ENCODE measurements around the gene PHYKPL. TPM values are rescaled to one million over a fixed set of nuclear protein-coding genes. Genes with fewer than 3 reads are reported as not detected.

PHYKPL gene
- polyA plus RNA-seq, 1 donor from 2014 or later, result 16.9 TPM

GRCh38 chr5:178202541-178202940 lies 30.1 kb downstream of the PHYKPL start:
- H3K4me3 ChIP-seq (ENCODE audit: low read length), result no peak overlapping the region
- no peaks in the 10 kb centered on the region for H3F3A ChIP-seq (ENCODE audit: insufficient read depth, low read length, poor library complexity, severe bottlenecking)
- H3K36me3 ChIP-seq (ENCODE audit: insufficient read depth, low read length), result no peaks in the 10 kb centered on the region
- TF ChIP-seq EP300 (conservative IDR thresholded peaks at IDR 0.05; ENCODE audit: poor library complexity, severe bottlenecking), result no peak
- no peak for TF ChIP-seq RAD21 (conservative IDR thresholded peaks at IDR 0.05)
- no peak for TF ChIP-seq SMC3 (conservative IDR thresholded peaks at IDR 0.05; ENCODE audit: poor library complexity)
- no peak for TF ChIP-seq MXI1 (conservative IDR thresholded peaks at IDR 0.05; ENCODE audit: poor library complexity, severe bottlenecking)
- no peaks in the 10 kb centered on the region for H3K9me2 ChIP-seq (ENCODE audit: insufficient read depth, low read length)
- H3K9me3 ChIP-seq (ENCODE audit: low read length), result no peaks in the 10 kb centered on the region
- peaks cover 24% of the 10 kb centered on the region for H3K79me2 ChIP-seq (replicated peaks; ENCODE audit: insufficient read depth, low read length)
- no peaks in the 10 kb centered on the region for H3K27me3 ChIP-seq (ENCODE audit: insufficient read depth, low read depth, low read length)
- no peak overlapping the region for H3K9ac ChIP-seq (ENCODE audit: low read length)
- H4K20me1 ChIP-seq (ENCODE audit: insufficient read depth), result peaks cover 18% of the 10 kb centered on the region
- no peak overlapping the region for H3K4me2 ChIP-seq (ENCODE audit: low read length)
- no peak overlapping the region for H2AFZ ChIP-seq (ENCODE audit: low read depth, low read length)
- H3K27ac ChIP-seq (ENCODE audit: low read length), result no peak overlapping the region

- Histone ChIP-seq H2AFZ (ENCODE audit: low read depth, low read length) (no peak overlapping the region), H3K79me2 (replicated peaks; ENCODE audit: insufficient read depth, low read length) (peaks cover 17% of the 10 kb centered on the region), H3F3A (ENCODE audit: insufficient read depth, low read length, poor library complexity, severe bottlenecking) (no peaks in the 10 kb centered on the region), H3K36me3 (ENCODE audit: insufficient read depth, low read length) (no peaks in the 10 kb centered on the region), H3K9me3 (ENCODE audit: low read length) (no peaks in the 10 kb centered on the region), H3K9me2 (ENCODE audit: insufficient read depth, low read length) (no peaks in the 10 kb centered on the region), H3K4me3 (ENCODE audit: low read length) (no peak overlapping the region), H3K27me3 (ENCODE audit: insufficient read depth, low read depth, low read length) (no peaks in the 10 kb centered on the region), H3K9ac (ENCODE audit: low read length) (no peak overlapping the region), H4K20me1 (ENCODE audit: insufficient read depth) (peaks cover 15% of the 10 kb centered on the region), H3K4me2 (ENCODE audit: low read length) (no peak overlapping the region), H3K27ac (ENCODE audit: low read length) (no peak overlapping the region)
- TF ChIP-seq EP300 (conservative IDR thresholded peaks at IDR 0.05; ENCODE audit: poor library complexity, severe bottlenecking), result no peak
- no peak for TF ChIP-seq REST (IDR thresholded peaks at IDR 0.05; ENCODE audit: borderline replicate concordance)
Observed at GRCh38 chr5:178201927-178202235, 30.7 kb downstream of the PHYKPL start.

GRCh38 chr5:178201221-178201926 lies 31.2 kb downstream of the PHYKPL start:
- Histone ChIP-seq H3K9ac (ENCODE audit: low read length) (no peak overlapping the region), H3K4me2 (ENCODE audit: low read length) (no peak overlapping the region), H3K9me2 (ENCODE audit: insufficient read depth, low read length) (no peaks in the 10 kb centered on the region), H3K36me3 (ENCODE audit: insufficient read depth, low read length) (no peaks in the 10 kb centered on the region), H2AFZ (ENCODE audit: low read depth, low read length) (no peak overlapping the region), H3K79me2 (replicated peaks; ENCODE audit: insufficient read depth, low read length) (peaks cover 12% of the 10 kb centered on the region), H3F3A (ENCODE audit: insufficient read depth, low read length, poor library complexity, severe bottlenecking) (no peaks in the 10 kb centered on the region), H3K27ac (ENCODE audit: low read length) (no peak overlapping the region), H4K20me1 (ENCODE audit: insufficient read depth) (peaks cover 11% of the 10 kb centered on the region), H3K9me3 (ENCODE audit: low read length) (no peaks in the 10 kb centered on the region), H3K4me3 (ENCODE audit: low read length) (no peak overlapping the region), H3K27me3 (ENCODE audit: insufficient read depth, low read depth, low read length) (no peaks in the 10 kb centered on the region)
- no peak for TF ChIP-seq MXI1 (conservative IDR thresholded peaks at IDR 0.05; ENCODE audit: poor library complexity, severe bottlenecking)
- no peak for TF ChIP-seq POLR2AphosphoS5 (IDR thresholded peaks at IDR 0.05)
- no peak for TF ChIP-seq SMC3 (conservative IDR thresholded peaks at IDR 0.05; ENCODE audit: poor library complexity)
- no peak for TF ChIP-seq RAD21 (conservative IDR thresholded peaks at IDR 0.05)

Data from neural cell (in vitro differentiated cells).